GM10266 (cell line): ENCODE measurements around the gene WFIKKN2.
A peak's percentile ranks its signal among the peaks of the same experiment; 100 is the strongest.

ENCODE experiments used
- DNase-seq: peaks from one replicate; pipeline ENCODE4 v3.0.0; 2012; ENCODE audit errors: extremely low spot score
- CTCF ChIP-seq: IDR thresholded peaks from 2 replicates; pipeline ENCODE4 v1.5.1; 2012; ENCODE audit warnings: mild to moderate bottlenecking, low read depth; ENCODE audit not compliant: control insufficient read depth, insufficient read depth; ENCODE audit errors: missing control alignments

Gene WFIKKN2

DNA sequence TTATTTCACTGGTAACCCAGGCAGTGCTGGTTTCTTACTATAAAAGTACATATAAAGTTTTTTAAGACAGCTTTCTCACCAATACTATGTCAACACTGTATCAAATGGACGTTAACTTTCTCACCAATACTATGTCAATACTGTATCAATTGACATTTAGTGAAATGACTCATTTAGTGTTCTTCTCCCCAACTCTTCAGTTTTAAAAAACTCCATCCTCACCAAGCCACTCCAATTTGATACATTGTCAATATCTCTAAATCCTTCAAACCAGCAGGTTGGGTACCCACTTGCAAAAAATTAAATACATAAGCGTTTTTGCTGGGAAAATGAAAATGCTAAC, 25.9 kb downstream of the WFIKKN2 start:
- TF ChIP-seq CTCF, result no peak
- no peak for DNase-seq

DNA sequence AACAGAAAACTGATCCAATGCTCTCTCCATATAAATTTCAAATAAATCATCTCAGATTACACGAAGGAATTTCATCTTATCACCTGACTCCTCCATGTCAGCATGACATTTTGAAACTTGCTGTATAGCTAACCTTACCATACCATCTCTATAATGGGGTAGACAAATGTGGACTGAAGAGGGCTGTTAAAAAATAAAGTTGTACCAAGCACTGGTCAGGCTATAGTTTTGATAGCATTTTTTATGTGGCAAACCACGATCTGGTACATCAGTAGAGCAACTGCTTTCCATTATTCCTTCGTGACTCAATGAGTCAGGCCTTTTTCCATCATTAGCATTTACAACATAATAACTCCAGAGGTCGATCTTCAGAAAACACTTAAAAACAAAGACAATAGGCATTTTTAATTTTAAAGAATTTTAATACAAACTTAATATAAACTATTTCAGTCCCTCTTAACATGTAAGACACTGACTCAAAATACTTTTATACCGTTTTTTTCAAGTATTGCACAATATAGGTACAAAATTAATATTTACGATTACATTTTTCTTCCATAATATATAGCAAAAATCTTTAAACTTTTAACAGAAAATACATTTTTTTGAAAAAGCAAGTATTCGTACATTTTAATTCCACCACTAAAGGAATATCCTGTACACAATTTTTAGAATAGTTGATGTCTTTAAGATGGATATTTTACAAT, 26.6 kb downstream of the WFIKKN2 start:
- DNase-seq, result no peak
- no peak for TF ChIP-seq CTCF

DNA sequence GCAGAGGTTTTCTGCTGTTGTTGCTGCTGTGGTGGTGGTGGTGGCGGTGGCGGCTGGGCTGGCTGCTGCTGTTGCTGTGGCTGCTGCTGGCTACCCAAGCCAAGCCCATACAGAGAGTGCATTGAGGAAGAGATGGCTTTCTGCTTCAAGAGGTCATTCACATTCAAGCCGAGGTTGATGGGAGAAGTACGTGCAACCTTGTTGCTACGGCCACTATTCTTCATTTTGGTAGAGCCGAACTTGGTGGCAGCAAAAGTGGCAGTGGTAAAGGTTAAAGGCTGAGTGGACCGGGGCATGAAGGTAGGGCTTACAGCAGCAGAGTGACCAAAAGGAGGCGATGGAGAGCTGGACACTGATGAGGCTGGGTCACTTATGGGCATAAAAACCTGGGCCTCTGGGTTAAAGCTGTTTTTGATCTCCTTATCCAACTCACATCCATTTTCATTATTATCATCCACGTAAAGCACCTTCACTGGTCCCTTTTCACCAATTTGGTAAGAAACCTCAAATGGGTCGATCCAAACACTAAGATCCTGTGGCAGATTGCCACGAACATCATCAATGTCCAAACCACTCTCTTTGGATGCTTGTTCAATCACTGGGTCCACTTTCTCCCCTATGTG, 27.9 kb downstream of the WFIKKN2 start:
- DNase-seq, result no peak
- TF ChIP-seq CTCF, result peak; percentile 61

- no peak for TF ChIP-seq CTCF
- no peak for DNase-seq
Measured at GRCh38 chr17:50863931-50864330, 28.5 kb downstream of the WFIKKN2 start.

DNA sequence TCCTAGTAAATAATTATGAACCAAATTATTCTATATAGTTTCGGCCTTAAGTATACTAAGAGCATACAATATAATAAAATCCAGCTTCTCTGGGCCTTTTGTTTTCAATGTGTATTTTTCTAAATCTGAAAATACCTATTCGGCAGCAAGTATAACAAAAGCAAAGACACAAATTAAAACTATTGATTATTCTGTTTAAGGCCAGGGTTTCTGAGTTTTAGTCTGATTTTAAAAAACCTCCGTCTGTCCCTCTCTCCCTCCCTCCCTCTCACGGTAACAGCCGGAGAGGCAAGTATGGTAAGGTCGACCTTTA, 29.3 kb downstream of the WFIKKN2 start:
- no peak for DNase-seq
- no peak for TF ChIP-seq CTCF

DNA sequence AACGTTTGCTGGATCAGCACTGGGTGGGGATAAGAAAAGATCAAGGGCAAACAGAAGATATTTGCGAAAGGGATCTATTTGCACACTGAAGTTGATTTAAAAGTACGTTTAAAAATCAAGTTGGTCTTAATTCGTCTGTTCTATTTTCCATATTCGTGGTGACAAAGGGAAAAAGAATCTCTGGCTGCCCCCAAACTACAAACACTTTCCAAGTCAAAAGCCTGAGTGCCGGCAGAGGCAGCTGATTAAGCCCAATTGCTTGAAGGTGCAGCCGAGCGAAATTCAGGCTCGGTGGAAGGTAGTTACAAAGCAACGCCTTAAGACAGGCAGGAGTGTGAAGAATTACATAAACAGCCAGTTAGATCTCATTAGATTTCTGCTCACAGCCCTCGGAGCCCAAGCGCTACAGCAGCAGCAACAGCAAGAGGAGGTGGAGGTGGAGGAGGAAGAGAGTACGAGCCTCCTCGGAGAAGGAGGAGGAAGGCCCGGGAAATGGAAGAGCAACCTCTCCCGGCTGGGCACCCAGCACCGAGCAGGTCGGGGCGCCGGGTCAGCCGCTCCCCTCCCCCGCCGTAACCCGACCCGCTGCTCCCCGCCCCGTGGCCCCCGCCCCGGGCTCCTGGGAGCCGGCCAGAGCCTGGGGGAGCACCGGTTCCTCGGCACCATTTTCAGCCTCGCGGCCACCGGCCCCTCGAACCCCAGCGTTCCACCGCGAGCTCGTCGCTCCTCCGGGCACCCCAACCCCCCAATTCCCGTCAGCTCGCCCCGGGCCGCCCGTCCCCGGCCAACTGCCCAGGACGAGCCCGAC, 29.9 kb downstream of the WFIKKN2 start:
- TF ChIP-seq CTCF, result no peak
- peak; percentile 58 for DNase-seq

DNA sequence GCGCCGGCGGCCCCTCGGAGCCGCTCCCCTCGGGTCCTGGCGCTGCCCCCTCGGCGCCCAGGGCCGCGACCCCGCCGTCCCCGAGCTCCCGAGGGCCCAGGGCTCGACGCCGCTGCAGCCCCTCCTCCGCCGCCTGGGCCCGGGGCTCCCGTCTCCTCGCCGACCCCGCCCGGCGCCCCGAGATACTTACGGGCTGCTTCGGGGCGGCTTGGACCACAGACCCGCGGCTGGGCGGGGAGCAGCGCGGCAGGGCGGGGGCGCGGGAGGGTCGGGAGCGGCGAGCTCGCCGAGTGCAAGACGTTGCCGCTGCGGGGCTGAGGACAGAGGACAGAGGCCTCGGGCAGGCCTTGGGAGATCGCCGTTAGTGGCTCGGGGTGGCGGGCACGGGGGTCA, 30.5 kb downstream of the WFIKKN2 start:
- DNase-seq, result peak; percentile 48
- TF ChIP-seq CTCF, result no peak
